GM12878 (cell line): Measurements from ENCODE around the gene GGPS1. TPM values are rescaled to one million over a fixed set of nuclear protein-coding genes. Genes with fewer than 3 reads are reported as not detected.

Source experiments
- ATAC-seq: fragments of 200-7000 bp; cut with Tn5 transposase; 3 replicates; pipeline ENCODE4 v1.9.1; 2020; ENCODE audit warnings: mild to moderate bottlenecking, moderate library complexity
- BruUV-seq: library from RNA; stranded (reverse); fragments of 400-500 nt; replicated peaks from 2 replicates; lab custom pipeline; 2021; lab: Mats Ljungman, UMichigan
- CTCF ChIA-PET: fragments of 300-600 bp; sonication (Branson Sonifier 250); formaldehyde crosslinking; extraction: SDS; loops from one replicate; lab custom pipeline; 2021; ENCODE audit warnings: inconsistent platforms; lab: Yijun Ruan, JAX
- POLR2A ChIA-PET: fragments of 350-600 bp; formaldehyde crosslinking; extraction: SDS; loops from one replicate; lab custom pipeline; 2021; ENCODE audit warnings: inconsistent platforms; lab: Charles Lee
- RAD21 ChIA-PET: fragments of 300-600 bp; sonication (Branson Sonifier 250); formaldehyde crosslinking; loops from one replicate; lab custom pipeline; 2023; ENCODE audit warnings: antibody characterized with exemption; ENCODE audit not compliant: unreplicated experiment; lab: Charles Lee
- SMC1A ChIA-PET: fragments of 300-600 bp; sonication (Branson Sonifier 250); formaldehyde crosslinking; loops from one replicate; lab custom pipeline; 2023; ENCODE audit not compliant: unreplicated experiment, uncharacterized antibody; lab: Charles Lee
- DNase-seq: peaks from one replicate; pipeline ENCODE4 v3.0.0-alpha.2; 2011; ENCODE audit warnings: low read depth, low spot score
- FAIRE-seq: peaks from 3 replicates; lab custom pipeline; 2011; peaks lifted over from hg19 to GRCh38; lab: Jason Lieb, UNC
- H2AFZ ChIP-seq: 2 replicates; pipeline ENCODE4 v1.6.0; 2011; ENCODE audit warnings: low read depth, low read length, control low read depth; ENCODE audit not compliant: control insufficient read depth
- H3K27ac ChIP-seq: 2 replicates; pipeline ENCODE4 v1.5.1; 2011; ENCODE audit warnings: control low read depth; ENCODE audit not compliant: control insufficient read depth, insufficient read depth
- H3K27me3 ChIP-seq, 2 experiments: replicated peaks in 1 of 2; 2 replicates each; pipeline versions ENCODE4 v1.6.0 to v1.6.1; 2011; ENCODE audit warnings: low read length in 1 of 2; ENCODE audit not compliant: control insufficient read depth in 2 of 2, insufficient read depth in 2 of 2
- H3K36me3 ChIP-seq, 2 experiments: 2 replicates each; pipeline ENCODE4 v1.5.1; 2011; ENCODE audit warnings: low read length in 1 of 2; ENCODE audit not compliant: control insufficient read depth in 2 of 2, insufficient read depth in 2 of 2
- H3K4me1 ChIP-seq: 2 replicates; pipeline ENCODE4 v1.6.1; 2011; ENCODE audit warnings: mild to moderate bottlenecking, low read length, moderate library complexity, mixed read lengths; ENCODE audit not compliant: control insufficient read depth, insufficient read depth
- H3K4me2 ChIP-seq: 2 replicates; pipeline ENCODE4 v1.6.0; 2011; ENCODE audit warnings: control low read depth; ENCODE audit not compliant: control insufficient read depth, insufficient read depth
- H3K4me3 ChIP-seq: fragments of 200-600 bp; sonication (generic); 2 replicates; pipeline ENCODE4 v1.5.1; 2016
- H3K79me2 ChIP-seq: 2 replicates; pipeline ENCODE4 v1.6.0; 2011; ENCODE audit warnings: low read length; ENCODE audit not compliant: control insufficient read depth, insufficient read depth
- H3K9ac ChIP-seq: 2 replicates; pipeline ENCODE4 v1.8.0; 2011; ENCODE audit warnings: low read length, control low read depth, mixed read lengths; ENCODE audit not compliant: control insufficient read depth, insufficient read depth
- H3K9me3 ChIP-seq: replicated peaks from 3 replicates; pipeline ENCODE4 v1.5.1; 2011; ENCODE audit warnings: mild to moderate bottlenecking, low read length; ENCODE audit not compliant: control insufficient read depth, insufficient read depth
- H4K20me1 ChIP-seq: 2 replicates; pipeline ENCODE4 v1.6.0; 2011; ENCODE audit not compliant: control insufficient read depth, insufficient read depth
- E2F4 ChIP-seq: IDR thresholded peaks from 2 replicates; pipeline ENCODE4 v1.6.1; 2012; ENCODE audit warnings: low read depth, low read length, improper control_type of control experiment
- ESRRA ChIP-seq: IDR thresholded peaks from 2 replicates; pipeline ENCODE4 v1.6.1; 2012; ENCODE audit warnings: mild to moderate bottlenecking, low read length, improper control_type of control experiment
- NR2C1 ChIP-seq: fragments of 450-650 bp; IDR thresholded peaks from 2 replicates; pipeline ENCODE4 v1.6.1; 2017; ENCODE audit warnings: antibody characterized with exemption, mild to moderate bottlenecking, moderate library complexity
- POLR2A ChIP-seq: IDR thresholded peaks from 2 replicates; pipeline ENCODE4 v1.6.1; 2011; ENCODE audit warnings: low read depth, mild to moderate bottlenecking, low read length
- REST ChIP-seq: IDR thresholded peaks from 2 replicates; pipeline ENCODE4 v1.6.1; 2012; ENCODE audit warnings: mild to moderate bottlenecking, low read depth, low read length
- WGBS: methylation state at CpG from one replicate; pipeline ENCODE4 v1.1.6; 2016; ENCODE audit warnings: low lambda C conversion rate; ENCODE audit not compliant: insufficient replicate concordance, insufficient coverage; ENCODE audit errors: missing lambda C conversion rate; 5-methylcytosine and 5-hydroxymethylcytosine counted together
- in situ Hi-C: fragments of 300-500 bp; cut with MboI; formaldehyde crosslinking; loops from 9 replicates; pipeline ENCODE4 v1.14.3; 2018; ENCODE audit warnings: mixed read lengths
- intact Hi-C: fragments of 100-400 bp; cut with micrococcal nuclease; formaldehyde crosslinking; loops from one replicate; pipeline ENCODE4 v1.14.2; 2022; ENCODE audit not compliant: unreplicated experiment
- polyA plus RNA-seq, 11 experiments: library from polyadenylated mRNA; depleted of rRNA in 4 of 11; unstranded in 6 of 11; stranded (reverse) in 5 of 11; fragments of >200 nt; fragmentation: Nextera tagmentation in 4 of 11; fragmentation: Illumina TruSeq in 1 of 11; extraction: Ambion mirVana in 4 of 11; extraction: Trizol in 1 of 11; gene quantifications; 1 replicate in 1 of 11; 2 replicates in 10 of 11; pipeline versions ENCODE4 v1.2.1 to v1.2.3, GENCODE V29; 2011 to 2016; ENCODE audit warnings: inconsistent platforms in 2 of 11, missing spikeins in 2 of 11, low read depth in 1 of 11
- total RNA-seq, 4 experiments: library from RNA; depleted of rRNA in 3 of 4; stranded (reverse); fragments of >200 nt in 3 of 4; fragmentation: Illumina TruSeq in 1 of 4; extraction: Trizol in 1 of 4; gene quantifications; 2 replicates each; pipeline versions ENCODE4 v1.2.1 to v1.2.3, GENCODE V29; 2013 to 2021

The GGPS1 gene
- total and polyA plus RNA-seq, 10 of the 15 experiments (the other 5 are each of a cell fraction or from before 2014, with no cell fraction given): 15.1 to 36.0 (median 25.3) TPM

GRCh38 chr1:235284231-235284769 is 44.1 kb upstream of the GGPS1 start:
- ChIA-PET POLR2A (interaction anchor here (0.8 kb wide), 1 partner anchor 9 kb away, joined by 3 read pairs; no protein-coding TSS in a partner anchor), RAD21 (interaction anchor here (0.7 kb wide), 1 partner anchor 558 kb away, joined by 3 read pairs; no protein-coding TSS in a partner anchor), SMC1A (interaction anchor here (1.0 kb wide), 1 partner anchor 9 kb away, joined by 4 read pairs; no protein-coding TSS in a partner anchor), CTCF (interaction anchor here (0.8 kb wide), 1 partner anchor 9 kb away, joined by 3 read pairs; no protein-coding TSS in a partner anchor)
- H3K79me2 ChIP-seq: peaks cover 75% of the 10 kb centered on the region
- H3K9me3 ChIP-seq: no peaks in the 10 kb centered on the region
- H3K36me3 ChIP-seq: no peaks in the 10 kb centered on the region; a peak in 2 of 4 replicates
- BruUV-seq: no TSS peak
- no peak overlapping the region for H3K4me2 ChIP-seq
- no peak for DNase-seq
- no peak for FAIRE-seq
- TF ChIP-seq REST (no peak), ESRRA (no peak), POLR2A (no peak), E2F4 (no peak), NR2C1 (no peak)
- H3K4me3 ChIP-seq: no peak overlapping the region
- ATAC-seq: no peak
- H2AFZ ChIP-seq: no peak overlapping the region
- intact Hi-C loops (no loop called here), in situ Hi-C loops (no loop called here)
- no peak overlapping the region for H3K27ac ChIP-seq
- H3K4me1 ChIP-seq: no peaks in the 10 kb centered on the region; the same call in 1 of the 2 replicates
- no peak overlapping the region for H3K9ac ChIP-seq
- 98% methylated on average over 6 of the region's 6 CpGs for WGBS
- no peaks in the 10 kb centered on the region for H3K27me3 ChIP-seq
- peaks cover 4% of the 10 kb centered on the region for H4K20me1 ChIP-seq
